ENCODE results near the gene RAP1GAP.
"Not testable (repeated sequence)": the region's sequence is repeated elsewhere in the genome, so short reads cannot be mapped to it uniquely, and the experiment has no call there.

Gene RAP1GAP

GRCh38 chr1:21674957-21675356 lies 5.8 kb upstream of the RAP1GAP start:
- no peak for DNase-seq

GRCh38 chr1:21673853-21674252 lies 4.7 kb upstream of the RAP1GAP start:
- DNase-seq = not testable (repeated sequence)

DNA sequence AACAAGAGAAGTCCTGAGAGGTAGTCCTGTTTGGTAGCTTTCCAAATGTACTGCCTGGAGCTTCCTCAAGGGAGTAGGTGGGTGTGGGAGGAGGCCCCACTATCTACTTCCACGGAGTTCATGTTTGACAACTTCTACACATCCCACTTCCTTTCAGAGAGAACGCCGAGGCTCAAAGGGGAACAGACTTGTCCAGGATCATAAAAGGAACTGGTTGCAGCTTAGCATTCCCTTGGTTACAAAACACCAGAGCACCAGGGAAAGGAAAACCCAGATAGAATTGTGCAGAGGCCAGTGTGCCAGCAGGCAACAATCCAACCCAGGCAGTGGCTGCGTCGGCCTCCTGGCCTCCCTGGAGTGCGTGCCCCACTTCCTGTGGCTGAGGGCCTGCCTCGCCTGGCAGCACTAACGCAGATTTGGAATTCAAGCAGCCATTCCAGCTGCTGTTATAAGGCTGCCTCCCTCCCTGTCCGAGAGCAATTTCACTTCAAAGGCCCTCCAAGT lies 4.2 kb upstream of the RAP1GAP start:
- DNase-seq = peak; percentile 38

GRCh38 chr1:21672478-21673276 lies 3.5 kb upstream of the RAP1GAP start:
- no peak for DNase-seq

DNA sequence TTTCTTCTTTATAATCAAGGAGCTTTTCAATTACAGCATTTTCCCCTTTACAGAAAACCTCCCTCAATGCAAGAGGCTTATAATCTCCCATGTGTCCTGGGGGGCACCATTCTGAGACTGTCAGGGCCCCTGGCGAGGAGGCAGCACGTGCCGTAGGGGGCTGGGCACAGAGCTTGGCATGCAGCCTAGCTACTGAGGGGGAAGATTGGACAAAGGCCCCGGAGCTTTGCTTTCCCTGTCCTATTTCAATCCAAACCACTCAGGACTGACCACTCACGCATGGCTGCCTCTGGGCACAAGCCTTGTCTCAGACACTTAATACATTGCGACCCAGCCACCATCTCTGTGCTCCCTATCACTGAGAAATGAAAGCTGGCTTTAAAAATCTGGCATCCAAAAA lies 2.8 kb upstream of the RAP1GAP start:
- DNase-seq = no peak

GRCh38 chr1:21670956-21671902 lies 2.1 kb upstream of the RAP1GAP start:
- no peak for DNase-seq

DNA sequence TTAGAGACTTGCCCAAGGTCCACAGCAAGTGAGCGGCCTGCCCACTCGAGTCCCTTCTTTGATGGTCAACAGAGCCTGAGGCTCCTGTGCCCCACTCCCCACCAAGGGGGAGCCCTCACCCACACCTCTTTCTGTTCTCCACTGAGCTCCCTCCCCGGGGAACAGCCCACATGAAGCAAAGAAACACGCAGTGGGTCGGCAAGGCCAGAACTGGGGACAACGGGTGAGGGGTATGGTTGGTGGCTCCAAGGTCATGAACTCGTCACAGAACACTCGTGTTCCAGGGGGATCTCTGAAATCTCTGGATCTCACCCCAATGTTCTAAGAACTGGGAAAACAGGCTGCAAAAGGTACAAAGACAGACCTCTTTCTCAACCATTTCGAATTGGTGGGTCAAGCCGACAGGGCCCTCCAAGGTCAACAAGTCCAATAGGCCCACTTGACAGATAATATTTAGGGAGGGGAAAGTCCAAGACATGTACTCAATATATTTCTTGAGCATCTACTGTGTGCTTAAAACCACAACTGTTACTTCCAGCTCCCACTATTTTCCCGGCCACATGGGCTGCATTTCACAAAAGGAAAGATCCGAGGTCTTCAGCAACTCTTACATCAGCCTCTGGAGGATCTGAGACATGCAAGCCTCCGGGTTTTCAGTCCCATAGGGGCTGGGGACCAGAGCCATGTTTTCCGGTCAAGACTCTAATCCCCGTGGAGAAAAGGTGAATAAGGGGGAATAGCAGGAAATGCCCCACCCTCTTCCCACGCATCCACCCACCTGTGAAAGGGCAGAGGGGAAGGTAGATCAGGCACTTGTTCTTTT lies 1.1 kb upstream of the RAP1GAP start:
- no peak for DNase-seq

DNA sequence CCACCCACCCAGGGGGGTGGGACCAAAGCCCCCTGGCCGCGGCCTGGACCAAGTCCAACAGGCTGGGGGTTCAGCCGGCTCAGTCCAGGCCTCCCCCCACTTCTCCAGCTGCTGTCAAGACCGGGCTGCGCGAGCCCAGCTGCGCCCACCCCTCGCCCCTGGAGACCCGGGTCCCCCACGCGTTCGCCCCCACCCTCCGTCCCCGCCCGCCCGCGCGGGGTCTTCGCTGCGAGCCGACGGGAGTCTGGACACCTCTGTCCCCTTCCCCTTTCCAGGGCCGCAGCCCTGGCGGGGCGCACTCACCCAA lies 253 bp downstream of the RAP1GAP start:
- DNase-seq = peak; percentile 46

GRCh38 chr1:21668232-21668950 lies 766 bp downstream of the RAP1GAP start:
- peak; percentile 67 for DNase-seq

GRCh38 chr1:21667348-21668231 lies 1.6 kb downstream of the RAP1GAP start:
- peak; percentile 16 for DNase-seq

DNA sequence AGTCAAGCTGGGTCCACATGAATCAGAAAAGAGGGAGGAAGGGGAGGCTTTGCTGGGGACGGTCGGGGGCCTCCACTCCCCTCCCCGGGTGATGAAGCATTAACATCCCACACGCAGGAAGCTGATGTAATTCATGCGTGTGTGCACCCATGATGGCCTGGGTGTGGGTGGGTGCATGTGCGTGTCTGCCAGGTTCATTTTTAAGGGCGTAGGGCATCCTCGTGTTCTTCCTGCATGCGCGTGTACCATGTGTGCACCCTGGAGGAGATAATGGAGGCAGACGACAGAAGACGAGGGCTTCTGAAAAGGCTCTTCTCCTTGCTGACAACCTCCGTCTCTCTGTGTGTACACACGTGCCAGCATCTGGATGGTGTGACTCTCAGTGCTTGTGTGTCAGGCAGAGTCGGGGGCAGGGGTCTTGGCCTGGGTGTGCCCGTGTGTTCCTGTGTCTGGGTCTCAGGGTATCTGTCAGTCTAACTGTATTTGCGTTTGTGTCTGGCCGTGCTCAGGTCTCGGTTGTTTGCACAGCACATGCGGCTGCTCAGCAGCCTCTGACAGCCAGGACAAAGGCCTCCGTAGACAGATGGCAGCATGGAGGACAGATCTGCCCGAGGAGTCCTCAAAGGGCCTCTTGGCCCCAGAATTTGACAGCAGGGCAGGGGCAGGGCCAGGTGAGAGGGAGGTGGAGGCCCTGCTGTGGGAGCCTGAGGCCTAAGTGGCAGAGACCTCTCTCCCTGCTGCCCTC lies 2.4 kb downstream of the RAP1GAP start:
- peak; percentile 78 for DNase-seq

DNA sequence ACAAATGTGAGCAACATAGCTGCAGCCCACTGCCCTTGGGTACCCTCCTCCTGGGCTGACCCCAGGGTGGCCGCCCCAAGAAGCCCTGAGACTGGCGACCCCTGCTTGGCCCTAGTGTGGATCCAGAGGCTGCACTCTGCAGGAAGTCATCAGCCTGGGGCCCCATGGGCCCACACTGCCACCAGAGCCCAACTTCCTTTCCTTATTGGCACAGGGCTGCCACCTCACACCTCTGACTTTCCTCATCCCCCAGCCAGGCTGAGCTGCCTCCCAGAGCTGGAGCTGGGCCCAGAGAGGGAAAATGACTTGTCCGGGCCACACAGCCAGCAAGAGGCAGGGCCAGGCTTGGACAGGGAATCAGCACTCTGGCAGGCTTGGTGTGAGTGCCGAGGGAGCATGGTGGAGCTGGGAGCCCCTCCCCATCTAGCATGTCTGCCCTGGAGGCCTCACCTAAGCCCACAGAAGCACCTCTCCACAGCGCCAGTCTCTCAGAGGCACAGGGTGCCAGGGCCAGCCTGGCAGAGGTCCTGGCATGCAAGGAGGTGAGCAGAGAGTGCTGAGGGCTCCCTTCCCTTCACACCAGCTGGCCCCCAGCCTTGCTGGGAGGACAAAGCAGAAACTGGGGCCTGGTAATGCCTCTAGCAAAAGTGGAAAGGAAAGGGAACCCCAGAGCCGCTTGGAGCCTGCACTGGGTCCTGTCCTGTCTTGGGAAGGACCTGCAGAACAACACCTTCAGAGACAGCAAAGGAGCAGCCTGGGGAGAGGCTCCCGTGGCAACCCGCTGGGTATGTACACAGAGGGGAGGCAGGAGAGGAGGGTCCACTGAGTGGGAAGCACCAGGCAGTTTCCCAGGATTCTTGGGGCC lies 3.2 kb downstream of the RAP1GAP start:
- peak; percentile 53 for DNase-seq

DNA sequence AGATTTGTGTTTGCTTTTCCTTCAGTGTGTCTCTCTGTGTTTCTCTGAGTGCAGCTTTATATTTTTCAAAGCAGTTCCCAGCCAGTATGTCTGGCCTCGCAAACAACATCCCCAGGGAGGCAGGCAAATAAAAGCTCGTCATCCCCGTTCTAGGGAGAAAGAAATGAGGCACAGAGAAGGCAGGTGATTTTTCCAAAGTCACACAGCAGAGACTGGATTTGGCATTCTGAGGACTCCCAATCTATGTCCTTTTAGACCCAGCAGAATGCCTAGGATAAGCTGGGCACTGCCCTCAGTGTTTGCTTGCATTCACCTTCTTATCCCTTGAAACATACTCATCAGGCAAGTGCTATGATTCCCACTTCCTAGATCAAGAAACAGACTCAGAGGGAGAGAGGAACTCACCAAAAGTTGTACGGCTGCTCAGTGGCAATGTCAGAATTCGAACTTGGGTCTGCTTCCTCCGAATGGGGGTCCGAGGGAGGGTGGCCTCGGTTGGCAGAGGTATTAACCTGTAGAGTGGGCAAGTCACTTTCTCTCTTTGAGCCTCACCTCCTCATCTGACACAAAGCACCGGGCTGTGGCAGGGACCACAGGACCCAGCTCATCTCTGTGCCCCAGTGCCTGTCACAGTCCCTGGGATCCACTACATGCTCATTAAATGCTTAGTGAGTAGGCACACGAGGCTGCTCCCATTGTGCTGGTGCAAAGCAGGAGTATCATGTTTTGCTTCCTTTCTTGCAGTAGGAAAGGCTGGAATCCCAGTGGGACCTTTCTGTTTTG lies 4.2 kb downstream of the RAP1GAP start:
- no peak for DNase-seq

DNA sequence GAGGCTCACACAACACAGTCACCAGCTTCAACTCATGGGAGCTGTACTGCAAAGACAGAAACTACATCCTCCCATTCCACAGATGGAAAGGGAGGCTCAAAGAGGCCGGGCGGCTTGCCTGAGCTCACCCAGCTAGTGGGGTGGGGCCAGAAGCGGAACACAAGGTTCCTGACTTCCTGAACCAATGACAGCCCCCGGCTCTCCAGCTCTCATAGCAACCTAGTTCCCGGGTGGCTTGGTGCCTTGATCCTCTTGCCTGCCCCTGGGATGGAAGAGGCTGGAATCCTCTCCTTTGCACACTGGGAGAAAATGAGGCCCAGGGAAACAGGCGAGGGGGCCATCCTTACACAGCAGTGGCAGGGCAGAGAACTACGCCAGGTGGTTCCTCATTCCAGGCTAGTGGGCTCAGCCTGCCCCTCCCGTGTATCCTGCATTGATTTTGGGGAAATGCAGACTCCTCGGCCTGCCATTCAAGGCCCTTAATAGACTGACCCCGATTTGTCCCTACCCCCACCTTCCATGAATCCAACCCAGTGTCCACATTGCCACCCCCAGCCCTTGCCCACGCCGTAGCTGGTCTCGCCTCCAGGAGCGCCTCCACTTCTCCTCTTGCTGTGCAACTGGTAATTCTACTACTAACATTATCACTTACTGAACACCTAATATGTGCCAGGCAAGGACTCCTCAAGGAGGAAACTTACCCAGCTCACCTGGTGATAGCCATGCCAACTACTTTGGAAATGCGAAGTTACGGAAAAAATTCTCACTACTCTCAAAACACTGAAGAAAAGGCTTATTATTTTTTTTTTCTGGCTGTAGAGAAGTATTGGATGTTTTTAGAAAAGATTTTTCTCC lies 5.0 kb downstream of the RAP1GAP start:
- DNase-seq = no peak

- DNase-seq = no peak
These were observed 5.8 kb downstream of the RAP1GAP start for GRCh38 chr1:21663248-21663950.

GRCh38 chr1:21662426-21663247 lies 6.5 kb downstream of the RAP1GAP start:
- peak; percentile 50 for DNase-seq

All from NCI-H69 (cell line).